Left ventricle myocardium inferior (tissue), 1 donor: ENCODE results near the gene RFTN2. TPM values are rescaled to one million over a fixed set of nuclear protein-coding genes. Genes with fewer than 3 reads are reported as not detected.

Experiments used
- DNase-seq: peaks from one replicate; pipeline ENCODE4 v3.0.0-alpha.2; 2020
- H3K27ac ChIP-seq: fragments of 200-600 bp; replicated peaks from 2 replicates; pipeline ENCODE4 v1.8.0; 2021
- H3K27me3 ChIP-seq: fragments of 200-600 bp; 2 replicates; pipeline ENCODE4 v1.8.0; 2021; ENCODE audit warnings: low read depth
- H3K36me3 ChIP-seq: fragments of 200-600 bp; 2 replicates; pipeline ENCODE4 v1.8.0; 2021
- H3K4me1 ChIP-seq: fragments of 200-600 bp; 2 replicates; pipeline ENCODE4 v1.8.0; 2021
- H3K4me3 ChIP-seq: fragments of 200-600 bp; 2 replicates; pipeline ENCODE4 v1.8.0; 2021; ENCODE audit warnings: mild to moderate bottlenecking, moderate library complexity
- H3K9me3 ChIP-seq: fragments of 200-600 bp; replicated peaks from 2 replicates; pipeline ENCODE4 v1.8.0; 2021
- CTCF ChIP-seq: fragments of 200-600 bp; IDR thresholded peaks from 2 replicates; pipeline ENCODE4 v1.8.0; 2021; ENCODE audit warnings: antibody characterized with exemption, mild to moderate bottlenecking, borderline replicate concordance
- intact Hi-C: fragments of 100-400 bp; cut with micrococcal nuclease; formaldehyde crosslinking; loops from one replicate; pipeline ENCODE4 v1.11.0; 2022
- total RNA-seq: library from RNA; stranded (reverse); fragmentation: NEBNext Ultra II Directional; extraction: Animal tissue kit (Norgen Biotek cat#: 25700); gene quantifications from one replicate; pipeline ENCODE4 v1.2.1, GENCODE V29; 2021
- donor health status: DM: no; HTN: yes; CAD: no; lungs with severe emphysema.

Gene RFTN2
- total RNA-seq, 1 donor from 2014 or later, result 5.6 TPM

GRCh38 chr2:197613509-197613987, 61.8 kb downstream of the RFTN2 start:
- H3K36me3 ChIP-seq, result peaks cover 51% of the 10 kb centered on the region
- peaks cover 5% of the 10 kb centered on the region for H3K9me3 ChIP-seq
- H3K27ac ChIP-seq, result no peak overlapping the region
- no peaks in the 10 kb centered on the region for H3K4me1 ChIP-seq
- no peak for DNase-seq
- intact Hi-C loops, result no loop called here
- no peak for TF ChIP-seq CTCF
- H3K4me3 ChIP-seq, result no peak overlapping the region
- H3K27me3 ChIP-seq, result no peaks in the 10 kb centered on the region

DNA sequence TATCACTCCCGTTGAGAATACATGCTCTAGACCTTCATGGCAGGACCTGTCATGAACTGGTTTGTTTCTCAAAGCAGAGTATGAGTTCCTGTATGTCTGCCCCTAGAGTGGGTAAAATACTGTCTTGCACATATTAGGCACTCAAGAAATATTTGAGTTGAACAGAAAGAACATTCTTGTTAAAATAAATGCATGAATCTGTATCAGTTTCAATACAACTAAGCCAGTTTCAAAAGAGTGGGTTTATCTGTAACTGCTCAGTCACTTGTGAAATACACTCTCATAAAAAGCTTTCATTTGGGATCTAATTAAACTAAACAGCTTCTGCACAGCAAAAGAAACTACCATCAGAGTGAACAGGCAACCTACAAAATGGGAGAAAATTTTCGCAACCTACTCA, 69.2 kb downstream of the RFTN2 start:
- H3K4me1 ChIP-seq, result no peaks in the 10 kb centered on the region
- DNase-seq, result no peak
- H3K27ac ChIP-seq, result no peak overlapping the region
- intact Hi-C loops, result no loop called here
- peaks cover 2% of the 10 kb centered on the region for H3K36me3 ChIP-seq
- peaks cover 22% of the 10 kb centered on the region for H3K9me3 ChIP-seq
- no peak for TF ChIP-seq CTCF
- H3K27me3 ChIP-seq, result no peaks in the 10 kb centered on the region
- no peak overlapping the region for H3K4me3 ChIP-seq

GRCh38 chr2:197604117-197604860, 71.1 kb downstream of the RFTN2 start:
- Histone ChIP-seq H3K27me3 (no peaks in the 10 kb centered on the region), H3K27ac (no peak overlapping the region), H3K9me3 (peaks cover 17% of the 10 kb centered on the region), H3K36me3 (no peaks in the 10 kb centered on the region), H3K4me3 (no peak overlapping the region), H3K4me1 (no peaks in the 10 kb centered on the region)
- no peak for TF ChIP-seq CTCF
- intact Hi-C loops, result no loop called here
- DNase-seq, result no peak

- intact Hi-C loops, result no loop called here
- TF ChIP-seq CTCF, result no peak
- Histone ChIP-seq H3K4me1 (no peaks in the 10 kb centered on the region), H3K36me3 (no peaks in the 10 kb centered on the region), H3K4me3 (no peak overlapping the region), H3K27me3 (no peaks in the 10 kb centered on the region), H3K9me3 (peaks cover 6% of the 10 kb centered on the region), H3K27ac (no peak overlapping the region)
- no peak for DNase-seq
These were observed 73.7 kb downstream of the RFTN2 start for GRCh38 chr2:197601726-197602125.

DNA sequence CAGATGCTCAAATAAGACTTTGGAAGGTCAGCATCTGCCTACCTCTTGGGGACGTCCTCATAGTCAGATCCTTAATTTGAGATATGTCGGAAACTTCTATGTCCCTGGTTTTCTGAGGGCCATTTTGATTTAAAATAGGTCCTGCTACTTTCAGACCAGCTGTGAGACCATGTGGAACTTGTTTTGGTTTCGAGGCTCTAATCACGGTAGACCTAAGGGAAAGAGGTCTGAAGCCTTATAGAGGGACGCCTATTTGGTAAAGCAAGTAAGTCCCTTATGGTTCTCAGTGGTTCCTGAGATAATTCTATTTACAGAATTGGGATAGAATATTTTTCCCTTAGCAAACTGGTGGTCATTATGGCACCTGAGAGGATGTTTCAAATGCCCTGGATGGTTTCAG, 75.1 kb downstream of the RFTN2 start:
- intact Hi-C loops, result no loop called here

More for the DNA sequence above, 75.1 kb downstream of the RFTN2 start:
- no peak overlapping the region for H3K27ac ChIP-seq
- no peaks in the 10 kb centered on the region for H3K4me1 ChIP-seq
- no peak overlapping the region for H3K4me3 ChIP-seq
- no peak for DNase-seq
- no peaks in the 10 kb centered on the region for H3K27me3 ChIP-seq
- H3K36me3 ChIP-seq, result peaks cover 8% of the 10 kb centered on the region
- no peak for TF ChIP-seq CTCF
- H3K9me3 ChIP-seq, result peaks cover under 1% of the 10 kb centered on the region
